GM19025 (cell line): ENCODE measurements around the gene ENG.

ENCODE experiments used
- ATAC-seq: cut with Tn5 transposase; IDR thresholded peaks from one replicate; pipeline ENCODE4 v1.9.1; 2021; ENCODE audit warnings: mild to moderate bottlenecking, low read depth, moderate library complexity; ENCODE audit not compliant: unreplicated experiment

Gene ENG

DNA sequence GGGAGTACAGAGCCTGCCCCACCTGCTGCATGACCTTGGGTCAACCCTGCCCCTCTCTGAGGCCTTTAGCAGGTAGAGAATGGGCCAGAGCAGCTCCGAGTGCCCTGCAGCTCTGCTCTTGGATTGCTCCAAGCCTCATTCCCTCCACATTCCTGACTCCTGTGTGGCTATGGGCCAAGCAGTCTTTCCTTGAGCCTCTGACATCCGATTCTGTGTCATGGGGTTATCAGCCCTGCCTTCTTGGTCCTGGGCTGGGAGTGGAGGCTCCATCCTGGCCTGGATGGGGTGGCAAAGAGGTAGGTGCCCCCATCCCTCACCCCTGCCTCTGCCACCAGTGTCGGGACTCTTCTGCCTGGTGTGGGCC is 38.1 kb downstream of the ENG start:
- no peak for ATAC-seq

DNA sequence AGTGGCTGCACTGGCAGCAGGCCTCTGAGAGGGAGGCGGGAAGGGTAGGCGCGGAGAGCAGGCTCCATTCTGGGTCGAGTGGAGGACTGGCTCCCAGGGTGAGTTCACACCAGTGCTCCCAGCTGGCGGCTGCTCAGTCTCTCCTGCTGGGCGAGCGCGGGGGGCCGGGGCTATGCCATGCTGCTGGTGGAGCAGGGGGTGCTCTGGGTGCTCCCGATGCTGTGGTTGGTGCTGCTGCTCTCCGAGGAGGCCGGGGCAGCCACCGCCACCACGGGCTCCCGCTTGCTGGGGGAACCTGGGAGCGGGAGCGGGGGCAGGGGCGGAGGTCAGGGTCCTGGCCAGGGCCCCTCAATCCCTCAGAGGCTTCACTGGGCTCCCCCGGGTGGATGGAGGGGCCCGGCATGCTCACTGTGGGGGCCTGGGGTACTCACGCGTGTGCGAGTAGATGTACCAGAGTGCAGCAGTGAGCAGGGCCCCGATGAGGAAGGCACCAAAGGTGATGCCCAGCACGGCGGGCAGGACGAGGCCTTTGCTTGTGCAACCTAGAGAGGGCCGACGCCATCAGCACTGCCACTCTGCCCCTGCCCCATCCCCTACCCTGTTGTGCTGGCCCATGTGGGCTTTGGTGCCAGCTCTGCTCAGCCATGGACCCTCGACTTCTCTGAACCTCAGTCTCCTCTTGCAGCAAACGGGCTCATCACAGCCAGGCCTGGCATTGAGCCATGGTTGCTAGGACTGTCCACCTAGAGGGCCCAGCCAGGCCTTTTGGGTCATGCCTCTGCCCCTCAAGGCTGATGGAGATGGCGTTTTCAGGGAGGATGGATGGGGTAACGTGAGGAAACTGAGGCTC is 38.7 kb downstream of the ENG start:
- no peak for ATAC-seq

DNA sequence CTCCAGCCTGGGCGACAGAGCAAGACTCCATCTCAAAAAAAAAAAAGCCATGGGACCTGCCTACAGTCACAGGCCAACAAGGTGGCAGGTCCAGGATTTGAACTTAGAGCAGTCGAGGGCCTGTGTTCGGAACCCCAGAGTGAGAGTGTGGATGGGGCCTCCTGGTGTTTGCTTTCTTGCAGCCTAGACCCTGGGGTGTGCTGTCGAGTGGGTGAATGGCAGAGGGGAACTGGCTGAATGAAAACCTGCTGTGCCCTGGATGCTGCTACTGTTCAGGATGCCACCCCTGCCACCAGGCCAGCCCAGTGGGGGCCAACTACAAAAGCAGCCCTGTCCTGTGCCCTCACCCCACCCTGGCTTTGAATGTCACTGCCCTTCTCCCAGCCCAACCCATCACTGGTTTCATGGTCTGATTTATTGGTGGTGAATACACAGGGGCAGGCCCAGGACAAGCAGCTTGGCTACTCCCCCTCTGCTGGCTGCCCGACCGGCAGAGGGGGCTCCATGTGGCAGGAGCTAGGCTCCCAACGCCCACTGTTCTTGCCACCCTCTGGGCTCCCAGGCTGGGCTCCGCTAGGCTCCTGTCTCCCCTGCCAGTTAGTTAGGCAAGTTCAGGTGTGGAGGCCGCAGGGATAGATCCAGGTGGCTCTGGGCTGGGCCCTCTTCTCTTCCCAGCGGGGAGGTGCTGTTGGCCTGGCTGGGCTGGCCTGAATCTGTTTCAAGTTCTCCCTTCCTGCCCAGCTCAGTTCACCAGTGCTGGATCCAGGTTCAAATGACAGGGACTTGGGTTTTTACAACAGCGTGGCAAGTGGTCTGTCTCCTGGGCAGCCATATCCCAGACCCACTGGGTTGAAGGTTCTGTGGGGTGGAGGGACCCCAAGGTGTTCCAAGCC is 39.6 kb downstream of the ENG start:
- no peak for ATAC-seq

DNA sequence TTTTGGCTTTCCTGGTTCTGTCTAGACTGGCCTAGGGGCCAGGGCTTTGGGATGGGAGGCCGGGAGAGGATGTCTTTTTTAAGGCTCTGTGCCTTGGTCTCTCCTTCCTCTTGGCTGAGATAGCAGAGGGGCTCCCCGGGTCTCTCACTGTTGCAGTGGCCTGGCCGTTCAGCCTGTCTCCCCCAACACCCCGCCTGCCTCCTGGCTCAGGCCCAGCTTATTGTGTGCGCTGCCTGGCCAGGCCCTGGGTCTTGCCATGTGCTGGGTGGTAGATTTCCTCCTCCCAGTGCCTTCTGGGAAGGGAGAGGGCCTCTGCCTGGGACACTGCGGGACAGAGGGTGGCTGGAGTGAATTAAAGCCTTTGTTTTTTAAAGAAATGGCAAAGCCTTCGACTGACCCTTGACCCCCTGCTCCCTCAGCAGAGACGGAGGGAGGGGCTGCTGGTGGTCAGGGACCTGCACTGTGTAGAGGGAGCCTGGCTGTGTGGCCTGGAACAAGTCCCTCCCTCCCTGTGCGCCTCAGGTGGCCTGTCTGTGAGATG is 40.7 kb downstream of the ENG start:
- ATAC-seq: no peak

DNA sequence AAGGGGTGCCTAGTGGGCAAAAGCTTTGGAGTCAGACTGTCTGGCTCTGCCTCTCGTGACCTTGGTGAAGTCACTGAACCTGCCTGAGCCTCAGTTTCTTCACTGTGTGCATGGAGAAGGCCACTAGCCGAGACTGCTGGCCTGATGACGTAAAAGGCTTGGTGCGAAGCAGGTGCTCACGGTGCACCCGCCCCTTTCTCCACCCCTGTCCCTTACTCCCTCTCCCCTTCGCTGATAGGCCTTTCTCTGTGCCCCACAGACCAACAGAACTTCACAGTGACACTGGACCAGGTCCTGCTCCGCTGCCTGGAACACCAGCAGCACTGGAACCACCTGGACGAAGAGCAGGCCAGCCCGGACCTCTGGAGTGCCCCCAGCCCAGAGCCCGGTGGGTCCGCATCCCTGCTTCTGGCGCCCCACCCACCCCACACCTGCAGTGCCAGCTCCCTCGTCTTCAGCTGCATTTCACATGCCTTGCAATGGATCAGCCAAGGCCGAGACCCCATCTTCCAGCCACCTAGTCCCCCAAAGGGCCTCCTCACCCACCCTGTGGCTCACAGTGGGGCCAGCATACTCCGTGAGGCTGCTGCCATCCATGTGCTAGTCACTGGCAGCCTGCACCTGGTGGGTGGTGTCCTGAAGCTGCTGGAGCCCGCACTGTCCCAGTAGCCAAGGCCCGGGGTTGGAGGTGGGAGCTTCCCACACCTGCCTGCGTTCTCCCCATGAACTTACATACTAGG is 41.4 kb downstream of the ENG start:
- ATAC-seq: no peak

DNA sequence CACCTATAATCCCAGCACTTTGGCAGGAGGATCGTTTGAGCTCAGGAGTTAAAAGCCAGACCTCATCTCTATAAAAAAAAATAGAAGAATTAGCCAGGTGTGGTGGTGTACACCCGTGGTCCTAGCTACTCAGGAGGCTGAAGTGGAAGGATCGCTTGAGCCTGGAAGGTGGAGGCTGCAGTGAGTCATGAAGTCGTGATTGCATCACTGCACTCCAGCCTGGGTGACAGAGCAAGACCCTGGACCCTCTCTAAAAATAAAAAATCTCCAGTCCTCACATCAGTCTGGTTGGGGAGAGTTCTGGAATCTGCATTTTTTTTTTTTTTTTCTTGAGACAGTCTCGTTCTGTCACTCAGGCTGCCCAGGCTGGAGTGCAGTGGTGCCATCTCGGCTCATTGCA is 42.4 kb downstream of the ENG start:
- ATAC-seq: no peak

DNA sequence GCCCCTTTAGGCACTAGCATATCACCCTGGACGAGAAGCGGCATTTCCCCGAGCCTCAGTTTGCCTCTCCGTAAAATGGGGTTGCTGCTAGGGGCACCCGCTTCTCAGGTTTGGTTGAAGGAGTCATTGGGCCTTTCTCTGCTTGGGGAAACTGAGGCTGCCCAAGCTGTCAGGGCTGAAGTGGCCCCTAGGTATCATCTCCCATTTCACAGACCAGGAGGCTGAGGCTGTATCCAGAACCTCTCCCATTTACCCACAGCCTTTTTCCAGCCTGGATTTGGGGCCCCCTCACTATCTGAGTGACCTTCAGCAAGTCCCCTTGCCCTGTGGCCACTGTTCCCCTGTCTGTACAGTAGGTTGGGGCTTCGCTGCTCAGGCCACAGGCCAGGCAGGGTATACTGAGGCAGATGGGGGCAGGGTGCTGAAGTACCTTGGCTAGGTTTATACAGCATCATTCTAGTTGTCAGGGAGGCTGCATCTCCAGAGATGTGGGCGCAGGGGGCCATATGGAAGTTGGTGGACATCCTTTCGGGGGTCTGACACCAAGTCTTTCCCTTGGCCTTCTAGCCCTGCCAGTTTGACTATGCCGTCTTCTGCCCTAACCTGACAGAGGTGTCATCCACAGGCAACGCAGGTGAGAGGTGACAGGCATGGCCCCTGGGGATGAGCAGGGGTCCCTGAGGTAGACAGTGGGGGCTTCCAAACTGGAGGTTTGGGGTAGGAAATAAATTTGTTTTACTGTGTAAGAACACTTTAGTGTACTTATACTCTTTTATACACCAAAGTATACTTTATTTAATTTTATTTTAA is 43.9 kb downstream of the ENG start:
- ATAC-seq: no peak

DNA sequence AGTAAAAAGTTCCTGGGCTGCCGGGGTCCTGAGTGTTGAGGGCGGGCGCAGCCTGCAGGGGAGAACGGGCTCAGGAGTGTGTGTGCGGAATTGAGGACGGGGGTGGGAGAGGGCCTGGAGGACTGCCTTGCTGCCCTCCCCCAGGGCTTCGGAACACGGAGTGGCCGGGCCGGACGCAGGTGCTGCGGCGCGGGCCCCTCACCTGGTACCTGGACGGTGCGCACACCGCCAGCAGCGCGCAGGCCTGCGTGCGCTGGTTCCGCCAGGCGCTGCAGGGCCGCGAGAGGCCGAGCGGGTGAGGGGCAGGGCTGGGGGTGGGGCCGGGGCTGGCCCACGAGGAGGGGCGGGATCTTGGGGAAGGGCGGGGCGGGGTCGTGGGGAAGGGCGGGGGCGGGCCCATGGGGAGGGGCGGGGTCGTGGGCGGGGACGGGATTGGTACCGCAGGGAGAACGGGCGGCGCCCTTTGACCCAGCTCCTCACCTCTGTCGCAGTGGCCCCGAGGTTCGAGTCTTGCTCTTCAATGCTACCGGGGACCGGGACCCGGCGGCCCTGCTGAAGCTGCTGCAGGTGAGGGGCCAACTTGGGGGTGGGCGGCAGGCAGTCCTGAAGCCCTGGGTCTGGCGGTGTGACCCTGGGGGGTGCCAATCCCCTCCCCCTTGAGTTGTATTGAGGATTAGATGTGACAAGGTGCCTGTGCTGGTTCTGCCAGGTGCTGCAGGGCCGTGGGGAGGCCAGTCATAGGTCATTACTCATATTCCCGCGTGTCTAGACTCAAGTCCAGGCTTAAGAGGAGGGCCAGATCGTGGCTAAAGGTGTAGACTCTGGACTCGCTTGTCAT is 44.7 kb downstream of the ENG start:
- no peak for ATAC-seq

DNA sequence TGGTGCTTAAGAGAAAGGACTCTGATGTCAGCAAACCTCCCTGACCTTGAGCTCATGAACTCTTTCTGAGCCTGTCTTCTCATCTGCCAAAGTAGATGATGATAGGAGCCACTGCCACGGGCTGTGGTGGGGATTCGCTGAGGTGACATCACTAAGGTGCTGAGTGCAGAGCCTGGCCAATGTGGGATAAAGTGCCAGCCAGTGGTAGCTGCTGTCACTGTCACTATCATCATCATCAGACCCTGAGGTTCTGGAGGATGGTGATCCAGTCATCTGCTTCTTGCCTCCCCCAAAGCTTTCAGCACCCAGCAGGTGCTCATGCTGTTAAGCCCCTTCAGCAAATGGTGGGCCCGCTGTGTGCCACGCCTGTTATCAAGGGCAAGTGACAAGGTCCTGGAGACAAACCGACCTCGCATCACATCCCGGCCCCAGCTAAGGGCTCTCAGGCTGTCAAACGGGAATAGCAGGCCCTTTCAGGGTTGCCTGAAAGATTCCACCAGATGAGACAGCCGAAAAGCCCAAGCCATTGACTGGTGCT is 45.4 kb downstream of the ENG start:
- no peak for ATAC-seq

DNA sequence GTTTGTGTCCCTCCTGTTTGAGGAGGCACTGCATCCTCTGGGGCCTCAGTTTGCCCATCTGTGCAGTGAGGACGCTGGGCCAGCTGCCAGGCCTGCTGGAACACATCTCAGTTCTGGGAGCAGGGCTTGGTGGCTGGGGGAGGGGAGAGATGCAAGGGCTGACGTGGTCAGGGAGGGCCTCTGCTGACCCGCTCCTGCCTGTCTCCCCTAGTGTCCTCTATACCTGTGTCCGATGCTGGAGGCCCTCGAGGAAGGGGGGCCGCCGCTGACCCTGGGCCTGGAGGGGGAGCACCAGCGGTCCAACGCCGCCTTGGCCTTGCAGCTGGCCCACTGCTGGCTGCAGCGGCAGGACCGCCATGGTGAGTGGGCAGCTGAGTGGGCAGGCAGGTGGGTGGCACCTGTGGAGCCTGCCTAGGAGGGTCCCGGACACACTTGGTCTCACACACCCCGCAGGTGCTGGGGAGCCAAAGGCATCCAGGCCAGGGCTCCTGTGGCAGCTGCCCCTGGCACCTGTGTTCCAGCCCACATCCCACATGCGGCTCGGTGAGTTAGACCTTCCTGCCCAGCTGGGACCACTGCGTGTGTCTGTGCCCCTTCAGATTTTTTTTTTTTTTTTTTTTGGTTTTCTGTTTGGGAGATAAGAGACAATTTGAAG is 46.0 kb downstream of the ENG start:
- no peak for ATAC-seq

DNA sequence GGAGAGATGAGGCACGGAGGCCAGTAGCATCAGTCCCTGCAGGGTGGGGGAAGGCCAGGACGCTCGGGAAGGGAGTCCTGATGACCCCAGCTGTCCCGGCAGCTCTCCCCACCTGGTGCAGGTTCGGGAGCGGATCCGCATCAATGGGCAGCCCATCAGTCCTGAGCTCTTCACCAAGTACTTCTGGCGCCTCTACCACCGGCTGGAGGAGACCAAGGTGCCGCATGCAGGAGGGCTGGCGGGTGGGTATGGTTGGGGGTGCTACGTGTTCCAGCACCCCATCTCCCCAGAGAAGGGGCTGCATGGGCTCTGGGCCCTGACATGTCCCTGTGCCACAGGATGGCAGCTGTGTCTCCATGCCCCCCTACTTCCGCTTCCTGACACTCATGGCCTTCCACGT is 47.6 kb downstream of the ENG start:
- no peak for ATAC-seq

DNA sequence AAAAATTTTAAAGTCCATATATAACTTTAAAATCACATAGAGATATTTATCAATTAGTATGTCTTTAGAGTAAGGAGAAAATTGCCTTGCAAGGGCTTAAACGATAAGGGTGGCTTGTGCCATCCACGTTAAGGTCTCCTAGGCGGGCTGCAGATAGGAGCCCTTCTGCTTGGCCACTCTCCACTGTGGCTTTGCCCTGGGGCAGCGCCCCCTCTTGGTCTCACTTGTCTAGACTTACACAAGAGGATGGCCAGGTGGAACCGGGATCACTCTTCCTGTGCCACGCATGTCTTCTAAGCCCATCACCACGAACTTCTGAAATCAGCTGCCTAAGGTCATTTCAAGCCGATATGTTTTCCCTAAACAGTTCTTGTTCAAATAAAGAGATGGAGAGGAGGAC is 48.8 kb downstream of the ENG start:
- no peak for ATAC-seq

DNA sequence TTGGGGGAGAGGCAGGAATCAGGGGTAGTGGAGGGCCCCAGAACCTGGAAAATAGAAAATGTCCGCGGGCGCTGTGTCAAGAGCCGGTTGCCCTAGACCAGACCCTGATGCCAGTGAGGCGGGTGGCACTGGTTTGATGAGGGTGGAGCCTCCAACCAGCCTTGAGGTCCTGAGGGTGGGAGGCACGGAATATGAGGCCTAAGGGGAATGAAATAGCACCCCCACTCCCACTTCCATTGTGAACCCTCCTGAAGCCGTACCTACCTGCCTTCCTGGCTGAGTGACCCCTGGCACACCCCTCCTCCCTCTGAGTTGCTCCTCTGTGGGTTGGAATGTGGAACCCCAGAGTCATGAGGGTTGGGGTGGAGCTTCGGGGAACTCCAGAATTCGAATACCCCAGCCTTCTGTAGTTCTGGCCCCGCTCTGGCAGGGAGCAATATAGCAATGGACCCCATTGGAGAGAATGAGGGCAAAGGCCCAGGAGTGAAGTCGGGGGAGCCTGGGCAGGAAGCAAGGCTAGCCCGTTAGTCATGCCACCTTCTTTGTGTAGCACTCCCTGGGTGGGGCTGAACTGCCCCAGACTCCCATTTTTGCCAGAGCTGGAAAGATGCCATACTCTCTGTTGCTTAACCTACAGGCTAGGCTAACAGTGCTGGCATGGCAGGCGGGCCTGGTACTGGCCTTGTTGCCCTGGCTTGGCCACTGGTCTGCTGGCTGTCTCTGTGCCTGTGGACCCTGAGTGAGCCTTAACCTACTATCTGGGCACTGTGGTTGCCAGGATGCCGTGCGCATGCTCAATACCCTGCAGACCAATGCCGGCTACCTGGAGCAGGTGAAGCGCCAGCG is 50.7 kb downstream of the ENG start:
- no peak for ATAC-seq

DNA sequence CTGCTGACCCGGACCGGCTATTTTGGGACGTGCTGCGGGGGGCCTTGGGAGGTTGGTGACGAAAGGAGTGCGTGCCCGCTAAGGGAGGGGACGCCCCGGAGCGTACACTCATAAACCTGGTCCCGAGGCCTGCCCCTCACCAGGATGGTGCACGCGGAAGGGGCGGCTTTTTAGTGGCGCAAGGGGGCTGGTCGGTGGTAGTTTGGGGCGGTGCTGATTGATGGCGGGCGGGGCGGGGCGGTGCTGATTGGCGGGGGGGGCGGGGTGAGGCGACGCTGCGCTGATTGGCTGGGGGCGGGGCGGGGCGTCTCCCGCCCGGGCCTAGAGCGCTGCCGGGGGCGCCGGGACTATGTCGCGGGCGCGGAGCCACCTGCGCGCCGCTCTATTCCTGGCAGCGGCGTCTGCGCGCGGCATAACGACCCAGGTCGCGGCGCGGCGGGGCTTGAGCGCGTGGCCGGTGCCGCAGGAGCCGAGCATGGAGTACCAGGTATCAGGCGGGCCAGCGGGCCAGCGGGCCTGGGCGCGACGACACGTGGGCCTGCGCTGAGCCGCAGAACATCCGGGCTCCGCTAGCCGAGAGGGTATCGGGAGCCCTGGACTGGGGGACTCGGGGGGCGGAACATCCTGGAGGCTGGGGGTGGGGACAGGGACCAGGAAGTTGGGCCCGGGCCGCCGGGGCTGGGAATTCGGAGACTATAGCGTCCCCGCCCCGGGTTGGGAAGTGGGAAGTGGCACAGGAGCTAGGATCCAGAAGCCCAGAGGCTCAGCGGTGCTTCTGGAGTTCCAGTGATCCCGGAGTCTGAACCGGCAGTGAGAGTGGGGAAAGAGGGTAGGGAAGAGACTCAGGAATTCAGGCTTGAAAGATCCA is 51.6 kb downstream of the ENG start, which contains the start of gene FPGS:
Gene FPGS, plus strand, starts transcription at position 307 of the 868 bp plus-strand sequence. Its CDS starts 43 bp downstream, at position 350.
- peak; percentile 79 for ATAC-seq

DNA sequence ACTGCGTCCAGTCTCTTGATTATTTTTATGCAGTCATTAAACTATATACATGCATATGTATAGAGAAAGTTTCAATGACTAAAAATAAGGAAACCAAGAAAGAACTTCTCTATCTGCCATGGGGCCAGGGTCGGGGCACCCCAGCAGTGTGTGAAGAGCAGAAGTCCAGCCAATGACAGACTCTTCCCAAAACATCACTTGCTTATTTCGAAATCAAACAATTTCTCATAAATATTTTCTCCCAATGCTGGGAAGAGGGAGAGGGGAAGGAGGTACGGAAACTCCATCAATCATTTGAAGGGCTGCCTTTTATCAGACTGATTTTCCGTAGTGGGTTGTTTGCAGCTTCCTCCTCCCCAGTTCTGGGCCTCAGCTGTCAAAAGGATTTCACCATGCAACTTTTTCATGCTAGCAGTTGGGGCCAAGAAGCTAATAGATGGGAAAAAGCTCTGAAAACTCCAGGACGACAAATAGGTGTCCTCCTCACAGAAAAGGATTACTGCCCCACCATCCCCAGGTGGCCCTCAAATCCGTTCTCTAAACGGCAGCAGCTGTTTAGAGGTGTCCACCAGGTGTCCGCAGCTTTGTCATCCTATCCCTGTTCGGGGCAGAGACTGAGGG is 52.4 kb downstream of the ENG start:
- no peak for ATAC-seq

DNA sequence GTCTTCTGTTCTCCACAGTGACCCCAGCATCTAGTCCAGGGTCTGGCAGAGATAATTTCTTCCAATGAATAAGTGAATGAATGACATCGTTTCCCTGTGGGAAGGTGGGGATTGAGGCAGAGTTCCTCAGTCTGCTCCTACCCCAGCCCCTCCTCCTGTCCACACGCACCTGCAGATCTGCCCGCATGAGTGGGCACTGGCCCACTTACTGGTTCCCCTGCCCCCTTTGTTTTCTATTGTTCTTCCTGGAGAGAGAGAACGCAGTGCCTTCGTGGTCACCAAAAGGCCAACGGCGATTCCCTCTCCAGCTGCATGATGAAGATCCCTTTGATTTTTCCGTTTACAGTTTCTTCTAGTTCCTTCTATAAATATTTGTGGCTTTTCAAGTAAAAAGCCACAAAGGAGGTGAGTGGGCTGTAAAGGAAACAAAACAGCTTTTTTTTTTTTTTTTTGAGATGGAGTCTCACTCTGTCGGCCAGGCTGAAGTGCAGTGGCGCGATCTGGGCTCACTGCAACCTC is 57.5 kb downstream of the ENG start:
- ATAC-seq: no peak
